ENCODE data around the gene FBXL19. TPM values are rescaled to one million over a fixed set of nuclear protein-coding genes. Genes with fewer than 3 reads are reported as not detected.

FBXL19 gene
- polyA plus RNA-seq, 3 donors: 0.14 to 7.6 TPM; not detected in 1

GRCh38 chr16:30963925-30964511 lies 40.6 kb downstream of the FBXL19 start:
- H3K4me2 ChIP-seq (replicated peaks; ENCODE audit: extremely low read depth, low read length, poor library complexity, severe bottlenecking): no peak overlapping the region
- H3K27ac Mint-ChIP-seq: peak overlapping the region in 4 of 7 donors; percentile 3 to 82 (median 40)
- peaks cover 18% of the 10 kb centered on the region for H3K79me2 ChIP-seq (ENCODE audit: insufficient read depth, low read length)
- H3K9ac ChIP-seq (ENCODE audit: insufficient read depth, low read length, poor library complexity, severe bottlenecking): no peak overlapping the region
- H3K4me3 Mint-ChIP-seq: no peak overlapping the region
- DNase-seq: no peak
- H2AFZ ChIP-seq (ENCODE audit: insufficient read depth, low read depth, low read length, poor library complexity, severe bottlenecking): no peak overlapping the region
- no peaks in the 10 kb centered on the region for H3K27me3 ChIP-seq (ENCODE audit: control insufficient read depth in 2 of 2, insufficient read depth in 2 of 2, low read length in 2 of 2)
- no peaks in the 10 kb centered on the region for H3K9me3 ChIP-seq (replicated peaks in 1 of 2; ENCODE audit: control insufficient read depth in 1 of 2, insufficient read depth in 1 of 2, low read length in 2 of 2)
- WGBS (ENCODE audit: insufficient coverage): 96% methylated on average over 12 of the region's 18 CpGs
- no peak overlapping the region for H3K4me3 ChIP-seq (replicated peaks in 1 of 3; ENCODE audit: low read depth in 2 of 3, low read length in 3 of 3)
- intact Hi-C loops (cut with micrococcal nuclease): no loop called here
- TF ChIP-seq CTCF (IDR thresholded peaks at IDR 0.05): no peak
- peaks cover 87 to 95% of the 10 kb centered on the region in 2 donors for H3K36me3 ChIP-seq (replicated peaks in 1 of 2; ENCODE audit: control insufficient read depth in 1 of 2, insufficient read depth in 2 of 2, low read length in 2 of 2)
- H4K20me1 ChIP-seq (ENCODE audit: insufficient read depth, low read length): peaks cover 20% of the 10 kb centered on the region
- no peak overlapping the region for H3K27ac ChIP-seq (ENCODE audit: low read depth in 1 of 2, low read length in 2 of 2)
- peaks cover 0 to 8% (median 0%) of the 10 kb centered on the region in 3 donors for H3K27me3 Mint-ChIP-seq (ENCODE audit: low read depth in 3 of 3)
- H3K9me3 Mint-ChIP-seq: peaks cover 0 to under 1% (median 0%) of the 10 kb centered on the region in 7 donors
- peaks cover 10% of the 10 kb centered on the region for H3K4me1 Mint-ChIP-seq
- H3K36me3 Mint-ChIP-seq: peaks cover 75 to 95% of the 10 kb centered on the region in 2 donors
- peaks cover 2 to 3% of the 10 kb centered on the region in 2 donors for H3K4me1 ChIP-seq (ENCODE audit: control insufficient read depth in 1 of 2, insufficient read depth in 2 of 2, low read length in 2 of 2)

GRCh38 chr16:30964574-30965226 lies 41.3 kb downstream of the FBXL19 start:
- WGBS (ENCODE audit: insufficient coverage): 57% methylated on average over 25 of the region's 33 CpGs
- no peak for DNase-seq
- Mint-ChIP-seq H3K27me3 (ENCODE audit: low read depth in 3 of 3) (peaks cover 0 to 8% (median 0%) of the 10 kb centered on the region in 3 donors), H3K9me3 (no peaks in the 10 kb centered on the region), H3K36me3 (peaks cover 79 to 95% of the 10 kb centered on the region in 2 donors), H3K27ac (peak overlapping the region in 5 of 7 donors; percentile 3 to 82 (median 66)), H3K4me1 (peaks cover 4% of the 10 kb centered on the region), H3K4me3 (no peak overlapping the region)
- peaks cover 88 to 95% of the 10 kb centered on the region in 2 donors for H3K36me3 ChIP-seq (replicated peaks in 1 of 2; ENCODE audit: control insufficient read depth in 1 of 2, insufficient read depth in 2 of 2, low read length in 2 of 2)
- no peaks in the 10 kb centered on the region for H3K9me3 ChIP-seq (replicated peaks in 1 of 2; ENCODE audit: control insufficient read depth in 1 of 2, insufficient read depth in 1 of 2, low read length in 2 of 2)
- intact Hi-C loops (cut with micrococcal nuclease): no loop called here
- no peak overlapping the region for H2AFZ ChIP-seq (ENCODE audit: insufficient read depth, low read depth, low read length, poor library complexity, severe bottlenecking)
- H3K27me3 ChIP-seq (ENCODE audit: control insufficient read depth in 2 of 2, insufficient read depth in 2 of 2, low read length in 2 of 2): no peaks in the 10 kb centered on the region
- no peak for TF ChIP-seq CTCF (IDR thresholded peaks at IDR 0.05)
- H4K20me1 ChIP-seq (ENCODE audit: insufficient read depth, low read length): peaks cover 15% of the 10 kb centered on the region
- no peak overlapping the region for H3K9ac ChIP-seq (ENCODE audit: insufficient read depth, low read length, poor library complexity, severe bottlenecking)
- no peak overlapping the region for H3K27ac ChIP-seq (ENCODE audit: low read depth in 1 of 2, low read length in 2 of 2)
- no peak overlapping the region for H3K4me2 ChIP-seq (replicated peaks; ENCODE audit: extremely low read depth, low read length, poor library complexity, severe bottlenecking)
- no peak overlapping the region for H3K4me3 ChIP-seq (replicated peaks in 1 of 3; ENCODE audit: low read depth in 2 of 3, low read length in 3 of 3)
- H3K4me1 ChIP-seq (ENCODE audit: control insufficient read depth in 1 of 2, insufficient read depth in 2 of 2, low read length in 2 of 2): no peaks in the 10 kb centered on the region
- H3K79me2 ChIP-seq (ENCODE audit: insufficient read depth, low read length): peaks cover 11% of the 10 kb centered on the region
